ENCODE measurements around the gene NOVA2.
"Not testable (repeated sequence)": the region's sequence is repeated elsewhere in the genome, so short reads cannot be mapped to it uniquely, and the experiment has no call there.

The NOVA2 gene

GRCh38 chr19:45899253-45899652 is 74.4 kb downstream of the NOVA2 start:
- H3K4me2 ChIP-seq (ENCODE audit: low read depth, low read length), result no peak overlapping the region
- H3K27ac ChIP-seq (ENCODE audit: low read length), result no peak overlapping the region
- H3F3A ChIP-seq (ENCODE audit: insufficient read depth, low read length), result peaks cover 7% of the 10 kb centered on the region
- no peaks in the 10 kb centered on the region for H3K79me2 ChIP-seq (ENCODE audit: low read length)
- no peaks in the 10 kb centered on the region for H3K36me3 ChIP-seq (replicated peaks; ENCODE audit: insufficient read depth, low read length)
- H2AFZ ChIP-seq (ENCODE audit: low read length), result no peak overlapping the region
- no peak for TF ChIP-seq EZH2phosphoT487 (IDR thresholded peaks at IDR 0.05; ENCODE audit: low read length)
- no peak for TF ChIP-seq CTCF (IDR thresholded peaks at IDR 0.05; ENCODE audit: low read length)
- no peak for TF ChIP-seq EZH2 (optimal IDR thresholded peaks at IDR 0.05; ENCODE audit: low read depth, low read length)
- no peaks in the 10 kb centered on the region for H3K27me3 ChIP-seq (replicated peaks; ENCODE audit: insufficient read depth, low read length)
- no peaks in the 10 kb centered on the region for H4K20me1 ChIP-seq (ENCODE audit: insufficient read depth, low read length)
- H3K9me3 ChIP-seq (replicated peaks; ENCODE audit: insufficient read depth, low read length), result no peaks in the 10 kb centered on the region
- peaks cover 4% of the 10 kb centered on the region for H3K4me1 ChIP-seq (ENCODE audit: low read length)
- no peak overlapping the region for H3K4me3 ChIP-seq (ENCODE audit: low read length)
- DNase-seq, result no peak
- no peaks in the 10 kb centered on the region for H3K9me2 ChIP-seq (replicated peaks; ENCODE audit: insufficient read depth, low read length)
- H3K9ac ChIP-seq (ENCODE audit: low read length), result no peak overlapping the region

- TF ChIP-seq EZH2phosphoT487 (IDR thresholded peaks at IDR 0.05; ENCODE audit: low read length) (no peak), EZH2 (optimal IDR thresholded peaks at IDR 0.05; ENCODE audit: low read depth, low read length) (no peak), CTCF (IDR thresholded peaks at IDR 0.05; ENCODE audit: low read length) (no peak)
- H3F3A ChIP-seq (ENCODE audit: insufficient read depth, low read length), result no peaks in the 10 kb centered on the region; the same call in 1 of the 2 replicates
- no peak overlapping the region for H3K9ac ChIP-seq (ENCODE audit: low read length)
- H3K4me2 ChIP-seq (ENCODE audit: low read depth, low read length), result no peak overlapping the region
- H3K4me1 ChIP-seq (ENCODE audit: low read length), result no peaks in the 10 kb centered on the region
- no peaks in the 10 kb centered on the region for H3K27me3 ChIP-seq (replicated peaks; ENCODE audit: insufficient read depth, low read length)
- no peak for DNase-seq
- H2AFZ ChIP-seq (ENCODE audit: low read length), result no peak overlapping the region
- H3K27ac ChIP-seq (ENCODE audit: low read length), result no peak overlapping the region
- no peaks in the 10 kb centered on the region for H4K20me1 ChIP-seq (ENCODE audit: insufficient read depth, low read length)
- no peaks in the 10 kb centered on the region for H3K36me3 ChIP-seq (replicated peaks; ENCODE audit: insufficient read depth, low read length)
- no peaks in the 10 kb centered on the region for H3K9me2 ChIP-seq (replicated peaks; ENCODE audit: insufficient read depth, low read length)
- no peaks in the 10 kb centered on the region for H3K79me2 ChIP-seq (ENCODE audit: low read length)
- H3K4me3 ChIP-seq (ENCODE audit: low read length), result no peak overlapping the region
- no peaks in the 10 kb centered on the region for H3K9me3 ChIP-seq (replicated peaks; ENCODE audit: insufficient read depth, low read length)
Observed at GRCh38 chr19:45897261-45897812, 76.3 kb downstream of the NOVA2 start.

GRCh38 chr19:45895983-45896599 is 77.6 kb downstream of the NOVA2 start:
- H3F3A ChIP-seq (ENCODE audit: insufficient read depth, low read length); H3K4me2 ChIP-seq (ENCODE audit: low read depth, low read length); H3K9me3 ChIP-seq (replicated peaks; ENCODE audit: insufficient read depth, low read length); H3K4me3 ChIP-seq (ENCODE audit: low read length); H2AFZ ChIP-seq (ENCODE audit: low read length); H3K79me2 ChIP-seq (ENCODE audit: low read length); H3K9ac ChIP-seq (ENCODE audit: low read length); H4K20me1 ChIP-seq (ENCODE audit: insufficient read depth, low read length); H3K9me2 ChIP-seq (replicated peaks; ENCODE audit: insufficient read depth, low read length); H3K36me3 ChIP-seq (replicated peaks; ENCODE audit: insufficient read depth, low read length); DNase-seq; H3K4me1 ChIP-seq (ENCODE audit: low read length); H3K27me3 ChIP-seq (replicated peaks; ENCODE audit: insufficient read depth, low read length); H3K27ac ChIP-seq (ENCODE audit: low read length): not testable (repeated sequence)

- Histone ChIP-seq H3K27ac (ENCODE audit: low read length) (no peak overlapping the region), H3K36me3 (replicated peaks; ENCODE audit: insufficient read depth, low read length) (no peaks in the 10 kb centered on the region), H3K4me3 (ENCODE audit: low read length) (no peak overlapping the region), H3F3A (ENCODE audit: insufficient read depth, low read length) (no peaks in the 10 kb centered on the region; the same call in 1 of the 2 replicates), H4K20me1 (ENCODE audit: insufficient read depth, low read length) (no peaks in the 10 kb centered on the region), H2AFZ (ENCODE audit: low read length) (no peak overlapping the region), H3K27me3 (replicated peaks; ENCODE audit: insufficient read depth, low read length) (no peaks in the 10 kb centered on the region), H3K9me2 (replicated peaks; ENCODE audit: insufficient read depth, low read length) (no peaks in the 10 kb centered on the region), H3K4me2 (ENCODE audit: low read depth, low read length) (no peak overlapping the region), H3K79me2 (ENCODE audit: low read length) (no peaks in the 10 kb centered on the region), H3K4me1 (ENCODE audit: low read length) (no peaks in the 10 kb centered on the region), H3K9me3 (replicated peaks; ENCODE audit: insufficient read depth, low read length) (no peaks in the 10 kb centered on the region), H3K9ac (ENCODE audit: low read length) (no peak overlapping the region)
- DNase-seq, result no peak
- no peak for TF ChIP-seq EZH2phosphoT487 (IDR thresholded peaks at IDR 0.05; ENCODE audit: low read length)
- no peak for TF ChIP-seq CTCF (IDR thresholded peaks at IDR 0.05; ENCODE audit: low read length)
- TF ChIP-seq EZH2 (optimal IDR thresholded peaks at IDR 0.05; ENCODE audit: low read depth, low read length), result no peak
Observed at GRCh38 chr19:45895519-45895972, 78.1 kb downstream of the NOVA2 start.
